ENCODE data around the gene KSR2. TPM values are rescaled to one million over a fixed set of nuclear protein-coding genes. Genes with fewer than 3 reads are reported as not detected.

The KSR2 gene
- total RNA-seq, 1 donor from 2014 or later, result 1.4 TPM

DNA sequence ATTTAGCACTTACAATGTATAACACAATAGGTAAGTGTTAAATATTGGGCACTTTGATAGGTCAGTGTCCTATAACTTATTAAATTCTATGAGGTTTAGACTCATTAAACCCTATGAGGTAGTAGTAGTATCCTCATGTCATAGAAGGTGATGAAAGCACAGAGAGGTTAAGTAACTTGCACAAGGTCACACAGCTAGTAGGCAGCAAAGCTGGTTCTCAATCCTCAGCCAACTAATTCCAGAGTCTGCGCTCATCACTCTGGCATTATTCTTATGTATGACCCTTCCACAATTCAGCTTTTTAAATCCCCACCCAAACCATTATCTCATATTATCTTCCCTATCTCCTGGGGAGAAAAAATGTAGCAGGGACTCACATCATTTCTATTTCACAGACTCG lies 141.1 kb downstream of the KSR2 start:
- Histone ChIP-seq H3K36me3 (no peaks in the 10 kb centered on the region), H3K4me3 (no peak overlapping the region), H3K4me1 (no peaks in the 10 kb centered on the region), H3K27me3 (peaks cover 4% of the 10 kb centered on the region), H3K27ac (no peak overlapping the region), H3K9me3 (peaks cover 7% of the 10 kb centered on the region)
- ATAC-seq (no peak), DNase-seq (no peak)
- intact Hi-C loops (cut with DNase I), result no loop called here
- TF ChIP-seq CTCF (IDR thresholded peaks at IDR 0.05), result no peak

GRCh38 chr12:117825827-117826226 lies 143.0 kb downstream of the KSR2 start:
- no peak for TF ChIP-seq CTCF (IDR thresholded peaks at IDR 0.05)
- Histone ChIP-seq H3K4me3 (no peak overlapping the region), H3K4me1 (no peaks in the 10 kb centered on the region), H3K9me3 (peaks cover 7% of the 10 kb centered on the region), H3K27me3 (peaks cover 10% of the 10 kb centered on the region), H3K27ac (no peak overlapping the region), H3K36me3 (no peaks in the 10 kb centered on the region)
- ATAC-seq, result no peak
- intact Hi-C loops (cut with DNase I), result no loop called here
- no peak for DNase-seq

DNA sequence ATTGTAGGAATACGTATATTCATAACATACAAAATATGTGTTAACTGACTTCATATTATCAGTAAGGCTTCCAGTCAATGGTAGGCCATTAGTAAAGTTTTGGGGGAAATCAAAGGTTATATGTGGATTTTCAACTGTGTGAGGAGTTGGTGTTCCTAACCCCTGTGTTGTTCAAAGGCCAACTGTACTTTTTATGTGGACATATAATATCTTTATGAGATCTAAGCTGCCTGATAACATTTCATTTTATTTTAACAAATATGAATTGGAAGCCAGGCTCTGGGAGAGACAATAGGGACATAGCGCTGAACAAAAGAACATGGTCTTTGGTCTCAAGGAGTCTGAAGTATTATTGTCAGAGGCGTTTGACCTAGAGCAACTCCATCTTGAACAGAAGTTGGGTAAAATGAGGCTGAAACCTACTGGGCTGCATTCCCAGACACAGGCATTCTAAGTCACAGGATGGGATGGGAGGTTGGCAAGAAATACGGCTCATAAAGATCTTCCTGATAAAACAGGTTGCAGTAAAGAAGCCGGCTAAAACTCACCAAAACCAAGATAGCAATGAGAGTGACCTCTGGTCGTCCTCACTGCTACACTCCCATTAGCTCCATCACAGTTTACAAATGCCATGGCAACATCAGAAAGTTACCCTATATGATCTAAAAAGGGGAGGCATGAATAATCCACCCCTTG lies 147.2 kb downstream of the KSR2 start:
- no peaks in the 10 kb centered on the region for H3K9me3 ChIP-seq
- intact Hi-C loops (cut with DNase I), result no loop called here
- no peak for ATAC-seq
- H3K4me3 ChIP-seq, result no peak overlapping the region
- H3K27ac ChIP-seq, result no peak overlapping the region
- H3K4me1 ChIP-seq, result no peaks in the 10 kb centered on the region
- no peak for DNase-seq
- TF ChIP-seq CTCF (IDR thresholded peaks at IDR 0.05), result no peak
- peaks cover 10% of the 10 kb centered on the region for H3K27me3 ChIP-seq
- no peaks in the 10 kb centered on the region for H3K36me3 ChIP-seq

DNA sequence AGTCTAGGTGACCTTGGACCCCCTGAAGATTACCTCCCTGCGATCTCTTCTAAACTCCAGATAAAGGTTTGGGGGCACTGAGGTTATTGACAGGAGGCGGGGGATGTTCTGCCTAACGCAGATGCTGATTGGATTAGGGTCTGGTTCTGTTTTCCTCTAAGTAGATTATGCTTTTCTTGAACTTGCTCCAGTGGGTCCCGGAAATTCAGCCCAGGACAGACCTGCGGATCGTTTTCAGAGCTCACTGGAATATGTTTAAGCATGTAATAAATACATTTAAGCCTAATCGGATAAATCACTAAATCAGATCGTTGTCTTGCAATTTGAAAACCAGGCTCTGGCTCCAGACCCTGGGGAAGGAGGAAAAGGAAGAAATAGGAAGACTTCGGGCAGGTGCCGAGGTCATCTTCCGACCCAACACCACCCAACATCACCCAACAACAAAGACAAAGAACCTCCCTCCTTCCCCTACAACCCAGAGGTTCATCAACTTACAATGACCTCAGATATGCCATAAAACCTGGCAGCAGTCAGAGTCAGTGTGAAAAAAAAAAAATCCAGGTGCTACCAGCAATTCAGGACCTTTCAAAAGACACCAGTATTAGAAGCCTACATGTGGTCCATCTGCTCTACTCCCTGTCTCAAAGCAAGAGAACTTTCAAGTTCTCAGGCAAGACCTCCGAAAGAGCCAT lies 148.4 kb downstream of the KSR2 start:
- Histone ChIP-seq H3K9me3 (no peaks in the 10 kb centered on the region), H3K4me1 (no peaks in the 10 kb centered on the region), H3K27me3 (peaks cover 10% of the 10 kb centered on the region), H3K36me3 (no peaks in the 10 kb centered on the region), H3K27ac (no peak overlapping the region), H3K4me3 (no peak overlapping the region)
- no peak for TF ChIP-seq CTCF (IDR thresholded peaks at IDR 0.05)
- DNase-seq (no peak), ATAC-seq (no peak)
- intact Hi-C loops (cut with DNase I), result no loop called here

DNA sequence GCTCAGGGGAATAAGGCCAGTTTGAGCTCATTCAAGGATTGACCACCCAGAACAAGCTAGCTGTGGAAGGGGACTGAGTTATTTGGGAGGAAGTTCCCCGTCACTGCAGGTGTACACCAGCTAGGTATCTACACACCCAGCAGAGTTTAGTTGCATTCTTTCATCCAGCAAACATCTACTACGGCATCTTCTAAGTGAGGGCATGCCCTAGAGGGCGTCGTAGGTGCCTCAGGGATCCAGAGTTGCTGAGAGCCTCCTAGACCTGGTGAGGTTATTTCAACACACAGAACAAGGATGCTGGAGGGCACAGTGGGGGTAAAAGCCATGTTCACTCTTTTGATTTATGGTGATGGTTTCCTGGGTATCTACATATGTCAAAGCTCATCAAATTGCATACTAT lies 149.6 kb downstream of the KSR2 start:
- Histone ChIP-seq H3K36me3 (no peaks in the 10 kb centered on the region), H3K4me1 (no peaks in the 10 kb centered on the region), H3K27me3 (peaks cover 10% of the 10 kb centered on the region), H3K9me3 (no peaks in the 10 kb centered on the region), H3K27ac (no peak overlapping the region), H3K4me3 (no peak overlapping the region)
- ATAC-seq (no peak), DNase-seq (no peak)
- TF ChIP-seq CTCF (IDR thresholded peaks at IDR 0.05), result no peak
- intact Hi-C loops (cut with DNase I), result no loop called here

All from upper lobe of right lung (tissue), 1 donor.